ENCODE results near the gene MAG. TPM values are rescaled to one million over a fixed set of nuclear protein-coding genes. Genes with fewer than 3 reads are reported as not detected.
"Not testable (repeated sequence)": the region's sequence is repeated elsewhere in the genome, so short reads cannot be mapped to it uniquely, and the experiment has no call there.

MAG gene
- total and polyA plus RNA-seq, 10 of the 15 experiments (the other 5 are each of a cell fraction or from before 2014, with no cell fraction given), result 0.03 to 0.82 (median 0.17) TPM; not detected in 2

DNA sequence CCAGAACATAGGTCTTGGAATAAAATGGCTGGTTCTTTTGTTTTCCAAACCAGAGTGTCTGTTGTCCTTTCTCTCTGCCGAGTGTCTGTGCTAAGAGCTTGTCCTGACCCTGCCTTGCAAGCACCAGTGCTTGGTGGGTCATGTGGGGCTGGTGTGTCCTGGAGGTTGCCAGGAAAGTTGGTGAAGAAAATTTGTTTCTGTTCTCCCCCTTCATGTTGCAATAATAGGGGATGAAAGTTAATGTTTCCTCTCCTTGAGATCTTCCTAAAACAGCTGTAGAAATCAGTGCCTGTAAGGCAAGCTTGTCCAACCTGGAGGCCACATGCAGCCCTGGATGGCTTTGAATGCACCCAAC is 6.9 kb upstream of the MAG start:
- POLR2A ChIA-PET, result interaction anchor here (0.8 kb wide), 1 partner anchor 9 kb away, joined by 3 read pairs; no protein-coding TSS in a partner anchor

GRCh38 chr19:35285465-35285864 is 6.5 kb upstream of the MAG start:
- intact Hi-C loops (cut with micrococcal nuclease; ENCODE audit: unreplicated experiment); H3K9me3 ChIP-seq (replicated peaks; ENCODE audit: control insufficient read depth, insufficient read depth, low read length); in situ Hi-C loops (cut with MboI); H3K36me3 ChIP-seq (ENCODE audit: control insufficient read depth in 2 of 2, insufficient read depth in 2 of 2, low read length in 1 of 2); RAD21 ChIA-PET (ENCODE audit: unreplicated experiment); H3K4me2 ChIP-seq (ENCODE audit: control insufficient read depth, insufficient read depth); H4K20me1 ChIP-seq (ENCODE audit: control insufficient read depth, insufficient read depth); H3K27me3 ChIP-seq (replicated peaks in 1 of 2; ENCODE audit: control insufficient read depth in 2 of 2, insufficient read depth in 2 of 2, low read length in 1 of 2); DNase-seq (ENCODE audit: low read depth, low spot score); H3K79me2 ChIP-seq (ENCODE audit: control insufficient read depth, insufficient read depth, low read length); CTCF ChIA-PET; H2AFZ ChIP-seq (ENCODE audit: control insufficient read depth, low read depth, low read length); FAIRE-seq; ATAC-seq; H3K9ac ChIP-seq (ENCODE audit: control insufficient read depth, insufficient read depth, low read length); BruUV-seq (replicated peaks); H3K4me3 ChIP-seq; H3K27ac ChIP-seq (ENCODE audit: control insufficient read depth, insufficient read depth): not testable (repeated sequence)
- peaks cover 11% of the 10 kb centered on the region for H3K4me1 ChIP-seq (ENCODE audit: control insufficient read depth, insufficient read depth, low read length)
- 80% methylated on average over 3 of the region's 3 CpGs for WGBS (ENCODE audit: insufficient coverage, insufficient replicate concordance, low lambda C conversion rate, missing lambda C conversion rate)
- SMC1A ChIA-PET (ENCODE audit: uncharacterized antibody, unreplicated experiment), result interaction anchor here (1.0 kb wide), 1 partner anchor 47 kb away, joined by 3 read pairs; no protein-coding TSS in a partner anchor
- POLR2A ChIA-PET, result interaction anchor here (0.6 to 0.7 kb wide), 2 partner anchors 9 to 171 kb away, joined by 5 read pairs; no protein-coding TSS in a partner anchor

More for the DNA sequence above, 6.9 kb upstream of the MAG start:
- no TSS peak for BruUV-seq (replicated peaks)
- WGBS (ENCODE audit: insufficient coverage, insufficient replicate concordance, low lambda C conversion rate, missing lambda C conversion rate), result 8% methylated on average over 1 of the region's 1 CpG
- no peak overlapping the region for H3K9ac ChIP-seq (ENCODE audit: control insufficient read depth, insufficient read depth, low read length)
- no peaks in the 10 kb centered on the region for H3K9me3 ChIP-seq (replicated peaks; ENCODE audit: control insufficient read depth, insufficient read depth, low read length)
- no peak overlapping the region for H3K4me2 ChIP-seq (ENCODE audit: control insufficient read depth, insufficient read depth)
- no peak overlapping the region for H2AFZ ChIP-seq (ENCODE audit: control insufficient read depth, low read depth, low read length)
- H3K4me3 ChIP-seq, result no peak overlapping the region
- TF ChIP-seq, protein P1, sequence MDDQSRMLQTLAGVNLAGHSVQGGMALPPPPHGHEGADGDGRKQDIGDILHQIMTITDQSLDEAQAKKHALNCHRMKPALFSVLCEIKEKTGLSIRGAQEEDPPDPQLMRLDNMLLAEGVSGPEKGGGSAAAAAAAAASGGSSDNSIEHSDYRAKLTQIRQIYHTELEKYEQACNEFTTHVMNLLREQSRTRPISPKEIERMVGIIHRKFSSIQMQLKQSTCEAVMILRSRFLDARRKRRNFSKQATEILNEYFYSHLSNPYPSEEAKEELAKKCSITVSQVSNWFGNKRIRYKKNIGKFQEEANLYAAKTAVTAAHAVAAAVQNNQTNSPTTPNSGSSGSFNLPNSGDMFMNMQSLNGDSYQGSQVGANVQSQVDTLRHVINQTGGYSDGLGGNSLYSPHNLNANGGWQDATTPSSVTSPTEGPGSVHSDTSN (IDR thresholded peaks at IDR 0.05; ENCODE audit: insufficient replicate concordance, low read depth, low read length), result no peak
- TF ChIP-seq EP300 (IDR thresholded peaks at IDR 0.05; ENCODE audit: borderline replicate concordance in 1 of 2, control insufficient read depth in 1 of 2, low read depth in 2 of 2, low read length in 2 of 2), result no peak
- TF ChIP-seq KAT2A (conservative IDR thresholded peaks at IDR 0.05; ENCODE audit: control insufficient read depth, low read depth, low read length), result no peak
- no peak for TF ChIP-seq TCF7 (IDR thresholded peaks at IDR 0.05; ENCODE audit: borderline replicate concordance)
- no peak for TF ChIP-seq TCF3 (IDR thresholded peaks at IDR 0.05; ENCODE audit: borderline replicate concordance, insufficient read depth, low read depth, low read length)
- no peak for TF ChIP-seq JUNB (IDR thresholded peaks at IDR 0.05)
- no peaks in the 10 kb centered on the region for H4K20me1 ChIP-seq (ENCODE audit: control insufficient read depth, insufficient read depth)
- H3K79me2 ChIP-seq (ENCODE audit: control insufficient read depth, insufficient read depth, low read length), result no peaks in the 10 kb centered on the region
- CTCF ChIA-PET, result interaction anchor here (0.5 to 1.1 kb wide), 2 partner anchors 42 to 1154 kb away, joined by 3 read pairs; no protein-coding TSS in a partner anchor
- RAD21 ChIA-PET (ENCODE audit: unreplicated experiment), result interaction anchor here (1.0 kb wide), 1 partner anchor 39 kb away, joined by 3 read pairs; no protein-coding TSS in a partner anchor
- H3K27me3 ChIP-seq (replicated peaks in 1 of 2; ENCODE audit: control insufficient read depth in 2 of 2, insufficient read depth in 2 of 2, low read length in 1 of 2), result no peaks in the 10 kb centered on the region; a peak in 2 of 4 replicates
- intact Hi-C loops (cut with micrococcal nuclease; ENCODE audit: unreplicated experiment) (no loop called here), in situ Hi-C loops (cut with MboI) (no loop called here)
- DNase-seq (ENCODE audit: low read depth, low spot score) (no peak), ATAC-seq (no peak), FAIRE-seq (no peak)
- no peak overlapping the region for H3K27ac ChIP-seq (ENCODE audit: control insufficient read depth, insufficient read depth)
- SMC1A ChIA-PET (ENCODE audit: uncharacterized antibody, unreplicated experiment), result interaction anchor here (1.0 kb wide), 2 partner anchors 48 to 140 kb away, joined by 3 read pairs; no protein-coding TSS in a partner anchor
- no peaks in the 10 kb centered on the region for H3K36me3 ChIP-seq (ENCODE audit: control insufficient read depth in 2 of 2, insufficient read depth in 2 of 2, low read length in 1 of 2)
- peaks cover 15% of the 10 kb centered on the region for H3K4me1 ChIP-seq (ENCODE audit: control insufficient read depth, insufficient read depth, low read length)

DNA sequence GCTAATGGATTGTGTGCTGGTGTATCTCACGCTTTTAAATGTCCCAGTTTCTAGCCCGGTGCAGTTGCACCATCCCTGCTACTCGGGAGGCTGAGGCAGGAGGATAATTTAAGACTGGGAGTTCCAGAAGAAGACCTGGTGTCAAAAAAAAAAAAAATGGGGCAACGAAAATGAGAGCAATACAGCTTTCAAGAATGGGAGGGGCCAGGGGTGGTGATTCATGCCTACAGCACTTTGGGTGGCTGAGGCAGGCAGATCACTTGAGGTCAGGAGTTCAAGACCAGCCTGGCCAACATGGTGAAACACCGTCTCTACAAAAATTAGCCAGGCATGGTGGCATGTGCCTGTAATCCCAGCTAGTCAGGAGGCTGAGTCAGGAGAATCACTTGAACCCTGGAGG is 5.9 kb upstream of the MAG start:
- FAIRE-seq; ATAC-seq; H3K27ac ChIP-seq (ENCODE audit: control insufficient read depth, insufficient read depth); H3K36me3 ChIP-seq (ENCODE audit: control insufficient read depth in 2 of 2, insufficient read depth in 2 of 2, low read length in 1 of 2); H3K79me2 ChIP-seq (ENCODE audit: control insufficient read depth, insufficient read depth, low read length); DNase-seq (ENCODE audit: low read depth, low spot score); intact Hi-C loops (cut with micrococcal nuclease; ENCODE audit: unreplicated experiment); H4K20me1 ChIP-seq (ENCODE audit: control insufficient read depth, insufficient read depth); RAD21 ChIA-PET (ENCODE audit: unreplicated experiment); BruUV-seq (replicated peaks); H3K4me2 ChIP-seq (ENCODE audit: control insufficient read depth, insufficient read depth); H2AFZ ChIP-seq (ENCODE audit: control insufficient read depth, low read depth, low read length); CTCF ChIA-PET; H3K27me3 ChIP-seq (replicated peaks in 1 of 2; ENCODE audit: control insufficient read depth in 2 of 2, insufficient read depth in 2 of 2, low read length in 1 of 2); H3K4me1 ChIP-seq (ENCODE audit: control insufficient read depth, insufficient read depth, low read length); H3K9ac ChIP-seq (ENCODE audit: control insufficient read depth, insufficient read depth, low read length); H3K9me3 ChIP-seq (replicated peaks; ENCODE audit: control insufficient read depth, insufficient read depth, low read length); in situ Hi-C loops (cut with MboI); H3K4me3 ChIP-seq; SMC1A ChIA-PET (ENCODE audit: uncharacterized antibody, unreplicated experiment): not testable (repeated sequence)
- WGBS (ENCODE audit: insufficient coverage, insufficient replicate concordance, low lambda C conversion rate, missing lambda C conversion rate), result 57% methylated on average over 5 of the region's 5 CpGs
- POLR2A ChIA-PET, result interaction anchor here (0.6 to 1.3 kb wide), 3 partner anchors 10 to 171 kb away, joined by 3 to 5 read pairs (median 5); no protein-coding TSS in a partner anchor

Data from GM12878 (cell line).